Panc1 (cell line): ENCODE results near the gene KCTD19. TPM values are rescaled to one million over a fixed set of nuclear protein-coding genes. Genes with fewer than 3 reads are reported as not detected.

Source experiments
- ATAC-seq: fragments of 200-7000 bp; cut with Tn5 transposase; 2 replicates; pipeline ENCODE4 v1.9.1; 2020; ENCODE audit warnings: mild to moderate bottlenecking, moderate library complexity
- BruUV-seq: library from RNA; stranded (reverse); fragments of 400-500 nt; replicated peaks from 2 replicates; lab custom pipeline; 2021; lab: Mats Ljungman, UMichigan
- CTCF ChIA-PET: fragments of 300-600 bp; sonication (Branson Sonifier 250); formaldehyde crosslinking; loops from one replicate; lab custom pipeline; 2022; ENCODE audit warnings: antibody characterized with exemption; lab: Charles Lee
- POLR2A ChIA-PET: fragments of 300-600 bp; sonication (Branson Sonifier 250); formaldehyde crosslinking; loops from one replicate; lab custom pipeline; 2022; ENCODE audit warnings: antibody characterized with exemption; lab: Charles Lee
- DNase-seq: peaks from one replicate; pipeline ENCODE4 v3.0.0-alpha.2; 2010; ENCODE audit warnings: low read depth, low spot score
- H3K27ac ChIP-seq: 2 replicates; pipeline ENCODE4 v1.5.1; 2011; ENCODE audit warnings: mild to moderate bottlenecking, low read length, inconsistent platforms
- H3K27me3 ChIP-seq: fragments of 200-500 bp; sonication (Bioruptor generic); 2 replicates; pipeline ENCODE4 v1.6.0; 2014; ENCODE audit warnings: low read length, inconsistent platforms; ENCODE audit not compliant: control insufficient read depth, insufficient read depth
- H3K36me3 ChIP-seq: fragments of 200-500 bp; sonication (Bioruptor generic); 2 replicates; pipeline ENCODE4 v1.5.1; 2014; ENCODE audit warnings: inconsistent platforms, mild to moderate bottlenecking, low read length, moderate library complexity; ENCODE audit not compliant: control insufficient read depth, insufficient read depth
- H3K4me1 ChIP-seq: 2 replicates; pipeline ENCODE4 v1.5.1; 2011; ENCODE audit warnings: inconsistent platforms, mild to moderate bottlenecking, low read length, moderate library complexity; ENCODE audit not compliant: control insufficient read depth, insufficient read depth
- H3K4me3 ChIP-seq, 2 experiments: 2 replicates each; pipeline ENCODE4 v1.5.1; 2011 to 2012; ENCODE audit warnings: low read depth in 2 of 2, low read length in 2 of 2, mild to moderate bottlenecking in 2 of 2, inconsistent platforms in 1 of 2, moderate library complexity in 1 of 2
- H3K9me3 ChIP-seq: fragments of 200-500 bp; sonication (Bioruptor generic); 2 replicates; pipeline ENCODE4 v1.5.1; 2014; ENCODE audit warnings: low read depth, mild to moderate bottlenecking, inconsistent platforms, low read length, moderate library complexity; ENCODE audit not compliant: control insufficient read depth, insufficient read depth
- CTCF ChIP-seq: fragments of 450-650 bp; IDR thresholded peaks from 2 replicates; pipeline ENCODE4 v1.5.1; 2017; ENCODE audit warnings: mild to moderate bottlenecking
- POLR2AphosphoS5 ChIP-seq: IDR thresholded peaks from 2 replicates; pipeline ENCODE4 v1.6.1; 2012; ENCODE audit warnings: mild to moderate bottlenecking, low read depth, low read length, moderate library complexity
- REST ChIP-seq, 2 experiments: IDR thresholded peaks; 2 replicates each; pipeline ENCODE4 v1.6.1; 2011 to 2012; ENCODE audit warnings: low read depth in 2 of 2, control low read depth in 1 of 2, low read length in 1 of 2, mild to moderate bottlenecking in 1 of 2, moderate library complexity in 1 of 2; ENCODE audit not compliant: insufficient read depth in 1 of 2
- SIN3A ChIP-seq: IDR thresholded peaks from 2 replicates; pipeline ENCODE4 v1.6.1; 2012; ENCODE audit warnings: low read depth, mild to moderate bottlenecking, low read length, moderate library complexity, borderline replicate concordance; ENCODE audit not compliant: insufficient read depth
- TCF7L2 ChIP-seq: IDR thresholded peaks from 2 replicates; pipeline ENCODE4 v1.6.1; 2011; ENCODE audit warnings: mild to moderate bottlenecking, low read depth, low read length, inconsistent platforms
- in situ Hi-C: cut with HindIII; loops from 2 replicates; pipeline ENCODE4 v1.10.0; 2016; ENCODE audit warnings: low sequenced_read_pairs, low pct_unique_long_range_greater_than_20kb
- intact Hi-C: fragments of 100-400 bp; cut with micrococcal nuclease; formaldehyde crosslinking; loops from one replicate; pipeline ENCODE4 v1.10.0; 2022; ENCODE audit not compliant: unreplicated experiment
- total RNA-seq: library from RNA; stranded (reverse); gene quantifications from one replicate; pipeline ENCODE4 v1.2.1, GENCODE V29; 2021; ENCODE audit not compliant: unreplicated experiment

KCTD19 gene
- total RNA-seq, 1 experiment from 2014 or later, result 0.62 TPM

- POLR2A ChIA-PET, result no interaction called here
- no TSS peak for BruUV-seq
- ATAC-seq, result no peak
Measured at GRCh38 chr16:67257486-67258160, 68.9 kb downstream of the KCTD19 start.

GRCh38 chr16:67256701-67257230 is 69.8 kb downstream of the KCTD19 start:
- intact Hi-C loops, result no loop called here
- no peak for TF ChIP-seq CTCF
- no peak for TF ChIP-seq REST (IDR thresholded peaks at IDR 0.05; ENCODE audit: insufficient read depth in 1 of 2, low read depth in 2 of 2, low read length in 1 of 2)
- no peak for TF ChIP-seq SIN3A
- no peak for TF ChIP-seq POLR2AphosphoS5
- TF ChIP-seq TCF7L2, result no peak
- Histone ChIP-seq H3K4me1 (no peaks in the 10 kb centered on the region), H3K27ac (no peak overlapping the region), H3K4me3 (no peak overlapping the region), H3K27me3 (no peaks in the 10 kb centered on the region), H3K36me3 (no peaks in the 10 kb centered on the region), H3K9me3 (no peaks in the 10 kb centered on the region)
- CTCF ChIA-PET, result no interaction called here
- POLR2A ChIA-PET, result no interaction called here
- no peak for ATAC-seq
- no TSS peak for BruUV-seq
- in situ Hi-C loops, result no loop called here
- no peak for DNase-seq

More at GRCh38 chr16:67257486-67258160, 68.9 kb downstream of the KCTD19 start:
- intact Hi-C loops, result no loop called here
- Histone ChIP-seq H3K36me3 (no peaks in the 10 kb centered on the region), H3K27ac (no peak overlapping the region), H3K4me3 (no peak overlapping the region), H3K4me1 (no peaks in the 10 kb centered on the region), H3K27me3 (no peaks in the 10 kb centered on the region), H3K9me3 (no peaks in the 10 kb centered on the region)
- CTCF ChIA-PET, result no interaction called here
- in situ Hi-C loops, result no loop called here
- DNase-seq, result no peak
- TF ChIP-seq CTCF, result no peak
- no peak for TF ChIP-seq POLR2AphosphoS5
- TF ChIP-seq REST (IDR thresholded peaks at IDR 0.05; ENCODE audit: insufficient read depth in 1 of 2, low read depth in 2 of 2, low read length in 1 of 2), result no peak
- TF ChIP-seq SIN3A, result no peak
- no peak for TF ChIP-seq TCF7L2
